ENCODE results near the gene MUC13. TPM values are rescaled to one million over a fixed set of nuclear protein-coding genes. Genes with fewer than 3 reads are reported as not detected.

Gene MUC13
- total and polyA plus RNA-seq, 2 of the 4 experiments (the other 2 are of a cell fraction) = not detected

DNA sequence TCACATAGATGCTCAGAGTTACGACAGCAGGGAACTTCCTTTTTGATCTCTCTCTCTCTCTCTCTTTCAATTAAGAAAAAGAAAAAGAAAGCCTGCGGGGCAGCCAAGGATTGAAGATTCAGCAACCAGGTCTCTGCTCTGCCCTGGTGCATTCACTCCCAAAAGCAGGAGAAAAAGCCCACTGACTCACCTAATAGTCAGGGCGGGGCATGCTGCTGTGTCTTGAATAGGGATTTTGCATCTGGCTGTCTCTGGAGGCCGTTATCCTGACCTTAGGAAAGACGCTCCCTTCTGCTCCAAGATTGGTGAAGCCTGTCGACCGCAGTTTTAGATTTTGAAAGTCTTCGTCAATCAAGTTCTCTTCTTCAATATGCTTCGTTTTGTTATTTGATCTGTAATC is 26.6 kb downstream of the MUC13 start:
- Histone ChIP-seq H2BK120ac (ENCODE audit: low read depth, low read length) (no peak overlapping the region), H3K18ac (ENCODE audit: low read depth, low read length) (no peak overlapping the region), H2BK20ac (ENCODE audit: low read depth, low read length) (no peak overlapping the region), H4K5ac (ENCODE audit: low read depth, low read length) (no peak overlapping the region), H3K56ac (ENCODE audit: extremely low read depth, insufficient read depth, low read length) (no peak overlapping the region), H2AK5ac (ENCODE audit: low read depth, low read length) (no peak overlapping the region), H2AK9ac (replicated peaks; ENCODE audit: low read depth, low read length, poor library complexity) (no peak overlapping the region), H3K27me3 (ENCODE audit: control insufficient read depth, insufficient read depth, low read length) (peaks cover 26% of the 10 kb centered on the region), H3K9me3 (ENCODE audit: control insufficient read depth, insufficient read depth, low read length) (no peaks in the 10 kb centered on the region), H3K14ac (replicated peaks; ENCODE audit: low read depth, low read length) (no peak overlapping the region), H3K4ac (ENCODE audit: low read depth, low read length) (no peak overlapping the region), H3K9me1 (ENCODE audit: insufficient read depth, low read length) (no peaks in the 10 kb centered on the region), H2BK15ac (ENCODE audit: low read depth, low read length) (no peak overlapping the region), H4K20me1 (ENCODE audit: insufficient read depth, low read length) (no peaks in the 10 kb centered on the region), H2BK5ac (ENCODE audit: low read depth, low read length, poor library complexity, severe bottlenecking) (no peak overlapping the region), H4K91ac (ENCODE audit: insufficient read depth, low read depth, low read length) (no peak overlapping the region), H3K36me3 (ENCODE audit: control insufficient read depth, insufficient read depth, low read length) (no peaks in the 10 kb centered on the region), H2AFZ (replicated peaks; ENCODE audit: low read length, poor library complexity) (no peak overlapping the region), H3K79me1 (ENCODE audit: low read depth in 1 of 2, low read length in 2 of 2) (no peaks in the 10 kb centered on the region), H3K9ac (ENCODE audit: low read depth, low read length) (no peak overlapping the region), H3K4me2 (ENCODE audit: low read depth, low read length) (no peak overlapping the region), H4K8ac (ENCODE audit: low read depth in 2 of 2, low read length in 2 of 2) (no peak overlapping the region), H3K4me3 (ENCODE audit: insufficient read depth, low read depth, low read length) (no peak overlapping the region), H3K27ac (ENCODE audit: insufficient read depth, low read length) (no peak overlapping the region), H3K4me1 (ENCODE audit: control insufficient read depth, insufficient read depth, low read length) (no peaks in the 10 kb centered on the region), H3K23ac (ENCODE audit: low read depth, low read length) (no peak overlapping the region)
- ChIA-PET POLR2A (ENCODE audit: unreplicated experiment) (no interaction called here), CTCF (no interaction called here)
- TF ChIP-seq SMC3 (IDR thresholded peaks at IDR 0.05; ENCODE audit: low read depth, low read length) = no peak
- TF ChIP-seq FOS (IDR thresholded peaks at IDR 0.05; ENCODE audit: low read depth, low read length) = no peak
- no peak for TF ChIP-seq CEBPB (IDR thresholded peaks at IDR 0.05; ENCODE audit: low read depth, low read length)
- TF ChIP-seq, protein P1, sequence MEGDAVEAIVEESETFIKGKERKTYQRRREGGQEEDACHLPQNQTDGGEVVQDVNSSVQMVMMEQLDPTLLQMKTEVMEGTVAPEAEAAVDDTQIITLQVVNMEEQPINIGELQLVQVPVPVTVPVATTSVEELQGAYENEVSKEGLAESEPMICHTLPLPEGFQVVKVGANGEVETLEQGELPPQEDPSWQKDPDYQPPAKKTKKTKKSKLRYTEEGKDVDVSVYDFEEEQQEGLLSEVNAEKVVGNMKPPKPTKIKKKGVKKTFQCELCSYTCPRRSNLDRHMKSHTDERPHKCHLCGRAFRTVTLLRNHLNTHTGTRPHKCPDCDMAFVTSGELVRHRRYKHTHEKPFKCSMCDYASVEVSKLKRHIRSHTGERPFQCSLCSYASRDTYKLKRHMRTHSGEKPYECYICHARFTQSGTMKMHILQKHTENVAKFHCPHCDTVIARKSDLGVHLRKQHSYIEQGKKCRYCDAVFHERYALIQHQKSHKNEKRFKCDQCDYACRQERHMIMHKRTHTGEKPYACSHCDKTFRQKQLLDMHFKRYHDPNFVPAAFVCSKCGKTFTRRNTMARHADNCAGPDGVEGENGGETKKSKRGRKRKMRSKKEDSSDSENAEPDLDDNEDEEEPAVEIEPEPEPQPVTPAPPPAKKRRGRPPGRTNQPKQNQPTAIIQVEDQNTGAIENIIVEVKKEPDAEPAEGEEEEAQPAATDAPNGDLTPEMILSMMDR (conservative IDR thresholded peaks at IDR 0.05; ENCODE audit: low read depth, low read length) = no peak
- no peak for TF ChIP-seq POLR2A (IDR thresholded peaks at IDR 0.05; ENCODE audit: low read depth, low read length)
- TF ChIP-seq, protein P2, sequence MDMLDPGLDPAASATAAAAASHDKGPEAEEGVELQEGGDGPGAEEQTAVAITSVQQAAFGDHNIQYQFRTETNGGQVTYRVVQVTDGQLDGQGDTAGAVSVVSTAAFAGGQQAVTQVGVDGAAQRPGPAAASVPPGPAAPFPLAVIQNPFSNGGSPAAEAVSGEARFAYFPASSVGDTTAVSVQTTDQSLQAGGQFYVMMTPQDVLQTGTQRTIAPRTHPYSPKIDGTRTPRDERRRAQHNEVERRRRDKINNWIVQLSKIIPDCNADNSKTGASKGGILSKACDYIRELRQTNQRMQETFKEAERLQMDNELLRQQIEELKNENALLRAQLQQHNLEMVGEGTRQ (IDR thresholded peaks at IDR 0.05; ENCODE audit: low read depth, low read length) = no peak
- no peak for TF ChIP-seq MXI1 (IDR thresholded peaks at IDR 0.05; ENCODE audit: borderline replicate concordance, low read depth, low read length)
- no peak for TF ChIP-seq RFX5 (IDR thresholded peaks at IDR 0.05; ENCODE audit: low read depth, low read length)
- no peak for TF ChIP-seq CHD1 (IDR thresholded peaks at IDR 0.05; ENCODE audit: low read depth, low read length)
- no peak for TF ChIP-seq RAD21 (IDR thresholded peaks at IDR 0.05; ENCODE audit: low read length)
- no peak for TF ChIP-seq RCOR1 (IDR thresholded peaks at IDR 0.05; ENCODE audit: insufficient replicate concordance, low read length)
- TF ChIP-seq, protein P3, sequence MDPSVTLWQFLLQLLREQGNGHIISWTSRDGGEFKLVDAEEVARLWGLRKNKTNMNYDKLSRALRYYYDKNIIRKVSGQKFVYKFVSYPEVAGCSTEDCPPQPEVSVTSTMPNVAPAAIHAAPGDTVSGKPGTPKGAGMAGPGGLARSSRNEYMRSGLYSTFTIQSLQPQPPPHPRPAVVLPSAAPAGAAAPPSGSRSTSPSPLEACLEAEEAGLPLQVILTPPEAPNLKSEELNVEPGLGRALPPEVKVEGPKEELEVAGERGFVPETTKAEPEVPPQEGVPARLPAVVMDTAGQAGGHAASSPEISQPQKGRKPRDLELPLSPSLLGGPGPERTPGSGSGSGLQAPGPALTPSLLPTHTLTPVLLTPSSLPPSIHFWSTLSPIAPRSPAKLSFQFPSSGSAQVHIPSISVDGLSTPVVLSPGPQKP (IDR thresholded peaks at IDR 0.05; ENCODE audit: borderline replicate concordance, low read depth, low read length) = no peak
- TF ChIP-seq MAZ (IDR thresholded peaks at IDR 0.05; ENCODE audit: borderline replicate concordance, low read depth, low read length) = no peak
- TF ChIP-seq BHLHE40 (IDR thresholded peaks at IDR 0.05; ENCODE audit: low read depth, low read length) = no peak
- TF ChIP-seq MAFK (IDR thresholded peaks at IDR 0.05; ENCODE audit: low read depth, low read length) = no peak
- no peak for TF ChIP-seq NFE2L2 (IDR thresholded peaks at IDR 0.05; ENCODE audit: low read depth, low read length)
- intact Hi-C loops (cut with micrococcal nuclease) (no loop called here), dilution Hi-C loops (cut with HindIII; ENCODE audit: low sequenced_read_pairs, unreplicated experiment) (no loop called here), in situ Hi-C loops (cut with MboI; ENCODE audit: low sequenced_read_pairs) (loop anchor here (10.0 kb wide), 1 partner anchor 333 kb away; no protein-coding TSS in a partner anchor)
- ATAC-seq (ENCODE audit: low read depth) = no peak
- no CpG with 5 or more reads among the region's 9 CpGs for WGBS, 2 experiments (ENCODE audit: extremely low coverage in 2 of 2, insufficient read length in 1 of 2)
- DNase-seq = no peak
- BruUV-seq (replicated peaks) = no TSS peak
